LNCAP (cell line): Measurements from ENCODE around the gene CIB2.

Source experiments
- CTCF ChIP-seq: fragments of 450-650 bp; IDR thresholded peaks from 2 replicates; pipeline ENCODE4 v1.5.1; 2017; ENCODE audit warnings: mild to moderate bottlenecking

Gene CIB2

GRCh38 chr15:78071383-78071782 is 59.9 kb downstream of the CIB2 start:
- no peak for TF ChIP-seq CTCF

- TF ChIP-seq CTCF = no peak
These were observed 61.1 kb downstream of the CIB2 start for GRCh38 chr15:78070049-78070700.

- no peak for TF ChIP-seq CTCF
These were observed 61.7 kb downstream of the CIB2 start for GRCh38 chr15:78069462-78070029.

- TF ChIP-seq CTCF = no peak
These were observed 62.2 kb downstream of the CIB2 start for GRCh38 chr15:78069052-78069414.

- TF ChIP-seq CTCF = no peak
These were observed 63.7 kb downstream of the CIB2 start for GRCh38 chr15:78067328-78068228.

- no peak for TF ChIP-seq CTCF
These were observed 65.0 kb downstream of the CIB2 start for GRCh38 chr15:78065973-78066946.

GRCh38 chr15:78065284-78065872 is 65.9 kb downstream of the CIB2 start:
- TF ChIP-seq CTCF = no peak
